PC-3 (cell line): ENCODE data around the gene IFI30.

Experiments
- EZH2 ChIP-seq: fragments of 300-600 bp; sonication (generic); IDR thresholded peaks from one replicate; pipeline ENCODE4 v1.6.1; 2017; ENCODE audit warnings: antibody characterized with exemption, mild to moderate bottlenecking, low read length; ENCODE audit not compliant: unreplicated experiment
- EZH2phosphoT487 ChIP-seq: fragments of 300-600 bp; sonication (generic); IDR thresholded peaks from 2 replicates; pipeline ENCODE4 v1.6.1; 2018; ENCODE audit warnings: mild to moderate bottlenecking, antibody characterized with exemption, low read length, borderline replicate concordance
- TF ChIP-seq, protein P1 (sequence below): fragments of 300-600 bp; sonication (generic); conservative IDR thresholded peaks from 2 replicates; pipeline ENCODE4 v1.5.1; 2017; ENCODE audit warnings: antibody characterized with exemption, low read depth, mild to moderate bottlenecking, low read length

GRCh38 chr19:18185538-18185937 lies 11.9 kb downstream of the IFI30 start:
- TF ChIP-seq, protein P1, sequence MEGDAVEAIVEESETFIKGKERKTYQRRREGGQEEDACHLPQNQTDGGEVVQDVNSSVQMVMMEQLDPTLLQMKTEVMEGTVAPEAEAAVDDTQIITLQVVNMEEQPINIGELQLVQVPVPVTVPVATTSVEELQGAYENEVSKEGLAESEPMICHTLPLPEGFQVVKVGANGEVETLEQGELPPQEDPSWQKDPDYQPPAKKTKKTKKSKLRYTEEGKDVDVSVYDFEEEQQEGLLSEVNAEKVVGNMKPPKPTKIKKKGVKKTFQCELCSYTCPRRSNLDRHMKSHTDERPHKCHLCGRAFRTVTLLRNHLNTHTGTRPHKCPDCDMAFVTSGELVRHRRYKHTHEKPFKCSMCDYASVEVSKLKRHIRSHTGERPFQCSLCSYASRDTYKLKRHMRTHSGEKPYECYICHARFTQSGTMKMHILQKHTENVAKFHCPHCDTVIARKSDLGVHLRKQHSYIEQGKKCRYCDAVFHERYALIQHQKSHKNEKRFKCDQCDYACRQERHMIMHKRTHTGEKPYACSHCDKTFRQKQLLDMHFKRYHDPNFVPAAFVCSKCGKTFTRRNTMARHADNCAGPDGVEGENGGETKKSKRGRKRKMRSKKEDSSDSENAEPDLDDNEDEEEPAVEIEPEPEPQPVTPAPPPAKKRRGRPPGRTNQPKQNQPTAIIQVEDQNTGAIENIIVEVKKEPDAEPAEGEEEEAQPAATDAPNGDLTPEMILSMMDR: no peak
- TF ChIP-seq EZH2phosphoT487 (no peak), EZH2 (no peak)
